HEK293T (cell line): Measurements from ENCODE around the gene DUS1L.

Experiments used
- CTCF ChIA-PET: fragments of 350-600 bp; formaldehyde crosslinking; extraction: SDS; loops from one replicate; lab custom pipeline; 2021; ENCODE audit warnings: antibody characterized with exemption, inconsistent platforms; lab: Yijun Ruan, JAX
- POLR2A ChIA-PET: fragments of 350-600 bp; formaldehyde crosslinking; extraction: SDS; loops from one replicate; lab custom pipeline; 2020; ENCODE audit warnings: antibody characterized with exemption, inconsistent platforms; lab: Yijun Ruan, JAX
- DNase-seq: peaks from one replicate; pipeline ENCODE4 v3.0.0; 2012; ENCODE audit warnings: mixed read lengths; ENCODE audit errors: extremely low spot score
- ARNT ChIP-seq: fragments of 450-650 bp; IDR thresholded peaks from 2 replicates; pipeline ENCODE4 v1.6.1; 2017; ENCODE audit warnings: mild to moderate bottlenecking
- BHLHE40 ChIP-seq: fragments of 450-650 bp; IDR thresholded peaks from 2 replicates; pipeline ENCODE4 v1.6.1; 2016; ENCODE audit warnings: mild to moderate bottlenecking, moderate library complexity, borderline replicate concordance
- CTBP1 ChIP-seq: fragments of 450-650 bp; IDR thresholded peaks from 2 replicates; pipeline ENCODE4 v1.6.1; 2016; ENCODE audit warnings: borderline replicate concordance
- ELF4 ChIP-seq: fragments of 450-650 bp; IDR thresholded peaks from 2 replicates; pipeline ENCODE4 v1.6.1; 2017; ENCODE audit warnings: antibody characterized with exemption
- FOXA1 ChIP-seq: fragments of 450-650 bp; IDR thresholded peaks from 2 replicates; pipeline ENCODE4 v1.6.1; 2016; ENCODE audit warnings: mild to moderate bottlenecking
- FOXK2 ChIP-seq: fragments of 450-650 bp; IDR thresholded peaks from 2 replicates; pipeline ENCODE4 v1.6.1; 2016; ENCODE audit warnings: mild to moderate bottlenecking
- FOXM1 ChIP-seq: fragments of 450-650 bp; IDR thresholded peaks from 2 replicates; pipeline ENCODE4 v1.6.1; 2017; ENCODE audit warnings: mild to moderate bottlenecking, borderline replicate concordance
- HDGF ChIP-seq: fragments of 450-650 bp; IDR thresholded peaks from 2 replicates; pipeline ENCODE4 v1.6.1; 2017; ENCODE audit warnings: antibody characterized with exemption, borderline replicate concordance
- L3MBTL2 ChIP-seq: fragments of 450-650 bp; conservative IDR thresholded peaks from 2 replicates; pipeline ENCODE4 v1.6.1; 2016; ENCODE audit warnings: mild to moderate bottlenecking
- LEF1 ChIP-seq: fragments of 450-650 bp; IDR thresholded peaks from 2 replicates; pipeline ENCODE4 v1.6.1; 2017; ENCODE audit warnings: mild to moderate bottlenecking, borderline replicate concordance
- NFRKB ChIP-seq: fragments of 450-650 bp; IDR thresholded peaks from 2 replicates; pipeline ENCODE4 v1.6.1; 2016; ENCODE audit warnings: mild to moderate bottlenecking, moderate library complexity
- PKNOX1 ChIP-seq: fragments of 450-650 bp; IDR thresholded peaks from 2 replicates; pipeline ENCODE4 v1.6.1; 2016
- SP1 ChIP-seq: fragments of 450-650 bp; IDR thresholded peaks from 2 replicates; pipeline ENCODE4 v1.6.1; 2017
- SUZ12 ChIP-seq: fragments of 450-650 bp; IDR thresholded peaks from 2 replicates; pipeline ENCODE4 v1.6.1; 2016; ENCODE audit warnings: mild to moderate bottlenecking
- TARDBP ChIP-seq: fragments of 450-650 bp; IDR thresholded peaks from 2 replicates; pipeline ENCODE4 v1.6.1; 2016
- ZNF384 ChIP-seq: fragments of 450-650 bp; IDR thresholded peaks from 2 replicates; pipeline ENCODE4 v1.6.1; 2016

The DUS1L gene

GRCh38 chr17:82086941-82087906 is 21.6 kb upstream of the DUS1L start:
- POLR2A ChIA-PET, result interaction anchor here (5.2 kb wide), 1 partner anchor 11 kb away, joined by 19 read pairs; the partner anchor contains the start of gene FASN
- CTCF ChIA-PET, result no interaction called here
- no peak for TF ChIP-seq HDGF
- TF ChIP-seq BHLHE40, result no peak
- DNase-seq, result no peak

GRCh38 chr17:82085931-82086764 is 20.5 kb upstream of the DUS1L start:
- POLR2A ChIA-PET, result interaction anchor here (5.2 kb wide), 1 partner anchor 12 kb away, joined by 19 read pairs; the partner anchor contains the start of gene FASN
- DNase-seq, result no peak
- no peak for TF ChIP-seq NFRKB
- TF ChIP-seq ARNT, result no peak
- no peak for TF ChIP-seq BHLHE40
- no peak for TF ChIP-seq ELF4
- TF ChIP-seq PKNOX1, result no peak
- TF ChIP-seq HDGF, result no peak
- no peak for TF ChIP-seq L3MBTL2
- TF ChIP-seq CTBP1, result no peak
- no peak for TF ChIP-seq ZNF384
- no peak for TF ChIP-seq FOXM1
- TF ChIP-seq SUZ12, result no peak
- no peak for TF ChIP-seq FOXK2
- TF ChIP-seq TARDBP, result no peak
- no peak for TF ChIP-seq SP1
- no peak for TF ChIP-seq LEF1
- no peak for TF ChIP-seq FOXA1
- CTCF ChIA-PET, result interaction anchor here (0.6 kb wide), 1 partner anchor 181 kb away, joined by 3 read pairs; no protein-coding TSS in a partner anchor

GRCh38 chr17:82085031-82085861 is 19.6 kb upstream of the DUS1L start:
- DNase-seq, result no peak
- CTCF ChIA-PET, result no interaction called here
- POLR2A ChIA-PET, result interaction anchor here (1.1 to 5.2 kb wide), 2 partner anchors 11 to 13 kb away, joined by 3 to 19 read pairs; partner anchors contain the start of gene FASN
- no peak for TF ChIP-seq SUZ12
- TF ChIP-seq FOXM1, result no peak
- TF ChIP-seq FOXA1, result no peak
- no peak for TF ChIP-seq ELF4
- TF ChIP-seq LEF1, result no peak
- TF ChIP-seq ZNF384, result no peak
- no peak for TF ChIP-seq TARDBP
- TF ChIP-seq SP1, result no peak
- TF ChIP-seq FOXK2, result no peak
- TF ChIP-seq BHLHE40, result no peak

- ChIA-PET CTCF (no interaction called here), POLR2A (interaction anchor here (1.1 kb wide), 1 partner anchor 11 kb away, joined by 3 read pairs; no protein-coding TSS in a partner anchor)
- TF ChIP-seq L3MBTL2, result no peak
- no peak for TF ChIP-seq PKNOX1
- TF ChIP-seq FOXM1, result no peak
- no peak for TF ChIP-seq LEF1
- TF ChIP-seq ELF4, result no peak
- no peak for TF ChIP-seq SUZ12
- TF ChIP-seq CTBP1, result no peak
- no peak for TF ChIP-seq ARNT
- no peak for TF ChIP-seq SP1
- no peak for TF ChIP-seq FOXK2
- TF ChIP-seq HDGF, result no peak
- TF ChIP-seq BHLHE40, result no peak
- no peak for TF ChIP-seq NFRKB
- TF ChIP-seq FOXA1, result no peak
- no peak for TF ChIP-seq TARDBP
- TF ChIP-seq ZNF384, result no peak
- no peak for DNase-seq
Observed at GRCh38 chr17:82084373-82085030, 18.9 kb upstream of the DUS1L start.

- ChIA-PET CTCF (no interaction called here), POLR2A (no interaction called here)
- TF ChIP-seq CTBP1, result no peak
- no peak for TF ChIP-seq SP1
- TF ChIP-seq FOXA1, result no peak
- no peak for TF ChIP-seq TARDBP
- no peak for TF ChIP-seq L3MBTL2
- TF ChIP-seq ARNT, result no peak
- no peak for TF ChIP-seq FOXM1
- TF ChIP-seq PKNOX1, result no peak
- no peak for TF ChIP-seq FOXK2
- no peak for TF ChIP-seq NFRKB
- no peak for TF ChIP-seq HDGF
- no peak for TF ChIP-seq ZNF384
- no peak for TF ChIP-seq BHLHE40
- DNase-seq, result no peak
Observed at GRCh38 chr17:82083533-82084359, 18.1 kb upstream of the DUS1L start.
